HepG2 (cell line): ENCODE measurements around the gene KIRREL3. TPM values are rescaled to one million over a fixed set of nuclear protein-coding genes. Genes with fewer than 3 reads are reported as not detected.

ENCODE experiments used
- ATAC-seq: fragments of 200-7000 bp; cut with Tn5 transposase; 3 replicates; pipeline ENCODE4 v1.9.1; 2020; ENCODE audit warnings: mild to moderate bottlenecking, moderate library complexity
- BruUV-seq: library from RNA; stranded (reverse); fragments of 400-500 nt; replicated peaks from 2 replicates; lab custom pipeline; 2021; lab: Mats Ljungman, UMichigan
- CTCF ChIA-PET: fragments of 300-600 bp; formaldehyde crosslinking; extraction: SDS; loops from one replicate; lab custom pipeline; 2021; ENCODE audit warnings: low total read pairs, inconsistent platforms, low intra/inter-chr PET ratio; lab: Yijun Ruan, JAX
- POLR2A ChIA-PET: fragments of 350-600 bp; sonication (Branson Sonifier 250); formaldehyde crosslinking; loops from one replicate; lab custom pipeline; 2020; ENCODE audit warnings: antibody characterized with exemption, inconsistent platforms; lab: Yijun Ruan, JAX
- DNase-seq: peaks from one replicate; pipeline ENCODE4 v3.0.0-alpha.2; 2015; ENCODE audit warnings: low spot score
- FAIRE-seq: peaks from 3 replicates; lab custom pipeline; 2011; peaks lifted over from hg19 to GRCh38; lab: Jason Lieb, UNC
- H2AFZ ChIP-seq: one replicate; pipeline ENCODE4 v1.6.1; 2011; ENCODE audit warnings: low read length, inconsistent platforms
- H3K27ac ChIP-seq: fragments of 300-600 bp; 3 replicates; pipeline ENCODE4 v1.8.0; 2011; ENCODE audit warnings: mixed run types, mild to moderate bottlenecking, mixed read lengths, low read length, inconsistent platforms; ENCODE audit not compliant: insufficient read depth; ENCODE audit errors: extremely low read length
- H3K27me3 ChIP-seq, 2 experiments: fragments of 200-600 bp in 1 of 2; 2 replicates in 1 of 2; 3 replicates in 1 of 2; pipeline versions ENCODE4 v1.6.0 to v1.8.0; 2011; ENCODE audit warnings: low read length in 2 of 2, mild to moderate bottlenecking in 2 of 2, moderate library complexity in 2 of 2, inconsistent platforms in 1 of 2; ENCODE audit not compliant: insufficient read depth in 2 of 2, control insufficient read depth in 1 of 2
- H3K36me3 ChIP-seq, 2 experiments: fragments of 200-600 bp in 1 of 2; replicated peaks in 1 of 2; 2 replicates in 1 of 2; 3 replicates in 1 of 2; pipeline versions ENCODE4 v1.5.1 to v1.8.0; 2011; ENCODE audit warnings: low read length in 2 of 2, inconsistent platforms in 1 of 2; ENCODE audit not compliant: insufficient read depth in 2 of 2, control insufficient read depth in 1 of 2
- H3K4me1 ChIP-seq: 2 replicates; pipeline ENCODE4 v1.5.1; 2012; ENCODE audit warnings: low read length, inconsistent platforms; ENCODE audit not compliant: insufficient read depth
- H3K4me2 ChIP-seq: 2 replicates; pipeline ENCODE4 v1.6.0; 2011; ENCODE audit warnings: low read depth, low read length, inconsistent platforms
- H3K4me3 ChIP-seq, 3 experiments: fragments of 200-600 bp in 1 of 3; sonication (generic), shearing (Covaris generic) in 1 of 3; replicated peaks in 1 of 3; 2 replicates each; pipeline ENCODE4 v1.5.1; 2011 to 2016; ENCODE audit warnings: low read length in 3 of 3, inconsistent platforms in 2 of 3, low read depth in 2 of 3, mild to moderate bottlenecking in 2 of 3, control low read depth in 1 of 3, mixed read lengths in 1 of 3; ENCODE audit not compliant: insufficient read depth in 1 of 3
- H3K79me2 ChIP-seq: one replicate; pipeline ENCODE4 v1.6.1; 2011; ENCODE audit warnings: low read length, inconsistent platforms; ENCODE audit not compliant: insufficient read depth
- H3K9ac ChIP-seq: 2 replicates; pipeline ENCODE4 v1.6.0; 2011; ENCODE audit warnings: mild to moderate bottlenecking, low read depth, low read length, inconsistent platforms; ENCODE audit not compliant: insufficient read depth
- H3K9me3 ChIP-seq: 2 replicates; pipeline ENCODE4 v1.5.1; 2012; ENCODE audit warnings: mild to moderate bottlenecking, low read length
- H4K20me1 ChIP-seq: 2 replicates; pipeline ENCODE4 v1.6.0; 2011; ENCODE audit warnings: inconsistent platforms, mild to moderate bottlenecking, low read length, moderate library complexity; ENCODE audit not compliant: insufficient read depth
- CBX2 ChIP-seq, 2 experiments: fragments of 200-600 bp in 1 of 2; sonication (generic); formaldehyde crosslinking in 1 of 2; IDR thresholded peaks; 2 replicates each; pipeline versions ENCODE4 v1.7.0 to v1.8.1; 2018 to 2022; ENCODE audit warnings: low read depth in 2 of 2, low read length in 1 of 2, mild to moderate bottlenecking in 1 of 2, missing genetic modification reagents in 1 of 2
- EED ChIP-seq: sonication (generic); formaldehyde crosslinking; IDR thresholded peaks from 2 replicates; pipeline ENCODE4 v1.5.0; 2020; ENCODE audit warnings: mild to moderate bottlenecking, missing genetic modification reagents
- FOXP1 ChIP-seq, 2 experiments: fragments of 450-650 bp in 1 of 2; IDR thresholded peaks; 2 replicates each; pipeline ENCODE4 v1.6.1; 2017 to 2018; ENCODE audit warnings: antibody characterized with exemption in 1 of 2
- HIVEP1 ChIP-seq: sonication (generic); formaldehyde crosslinking; IDR thresholded peaks from 2 replicates; pipeline ENCODE4 v1.4.0; 2020; ENCODE audit warnings: mild to moderate bottlenecking, missing genetic modification reagents
- MEF2D ChIP-seq: sonication (generic); formaldehyde crosslinking; IDR thresholded peaks from 2 replicates; pipeline ENCODE4 v1.5.1; 2020; ENCODE audit warnings: mild to moderate bottlenecking, missing genetic modification reagents
- MTA3 ChIP-seq: sonication (generic); formaldehyde crosslinking; IDR thresholded peaks from 2 replicates; pipeline ENCODE4 v1.4.0; 2020; ENCODE audit warnings: missing genetic modification reagents
- MTF1 ChIP-seq: sonication (generic); formaldehyde crosslinking; IDR thresholded peaks from 2 replicates; pipeline ENCODE4 v1.5.0; 2020; ENCODE audit warnings: missing genetic modification reagents
- PHB2 ChIP-seq: fragments of 450-650 bp; IDR thresholded peaks from 2 replicates; pipeline ENCODE4 v1.6.1; 2018; ENCODE audit not compliant: partially characterized antibody
- POLR2A ChIP-seq, 2 experiments: IDR thresholded peaks; 2 replicates each; pipeline ENCODE4 v1.6.1; 2011; ENCODE audit warnings: low read depth in 2 of 2, low read length in 2 of 2, mild to moderate bottlenecking in 1 of 2, moderate library complexity in 1 of 2; ENCODE audit not compliant: insufficient read depth in 1 of 2
- SMARCC2 ChIP-seq: fragments of 450-650 bp; IDR thresholded peaks from 2 replicates; pipeline ENCODE4 v1.6.1; 2017; ENCODE audit warnings: antibody characterized with exemption, mild to moderate bottlenecking
- SPEN ChIP-seq: sonication (generic); formaldehyde crosslinking; IDR thresholded peaks from 2 replicates; pipeline ENCODE4 v1.5.1; 2020; ENCODE audit warnings: low read depth, mild to moderate bottlenecking, missing genetic modification reagents
- ZFP36L1 ChIP-seq: sonication (generic); formaldehyde crosslinking; IDR thresholded peaks from 2 replicates; pipeline ENCODE4 v1.8.0; 2022; ENCODE audit warnings: mild to moderate bottlenecking, missing genetic modification reagents, moderate library complexity
- ZMYM3 ChIP-seq: sonication (generic); formaldehyde crosslinking; IDR thresholded peaks from 2 replicates; pipeline ENCODE4 v1.5.1; 2020; ENCODE audit warnings: mild to moderate bottlenecking, missing genetic modification reagents
- ZNF598 ChIP-seq: sonication (generic); formaldehyde crosslinking; IDR thresholded peaks from 2 replicates; pipeline ENCODE4 v1.5.1; 2020; ENCODE audit warnings: mild to moderate bottlenecking, missing genetic modification reagents, borderline replicate concordance
- ZNF891 ChIP-seq: sonication (generic); formaldehyde crosslinking; IDR thresholded peaks from 2 replicates; pipeline ENCODE4 v1.5.0; 2020; ENCODE audit warnings: mild to moderate bottlenecking, missing genetic modification reagents
- ZXDC ChIP-seq: sonication (generic); formaldehyde crosslinking; IDR thresholded peaks from 2 replicates; pipeline ENCODE4 v1.5.0; 2020; ENCODE audit warnings: mild to moderate bottlenecking, missing genetic modification reagents
- WGBS: methylation state at CpG from one replicate; pipeline ENCODE4 v1.1.6; 2017; ENCODE audit warnings: low lambda C conversion rate; 5-methylcytosine and 5-hydroxymethylcytosine counted together
- in situ Hi-C: cut with HindIII; loops from 2 replicates; pipeline ENCODE4 v1.10.0; 2017; ENCODE audit warnings: low pct_unique_long_range_greater_than_20kb; ENCODE audit not compliant: extremely low pct_ligation_motif_present
- intact Hi-C: fragments of 100-400 bp; cut with micrococcal nuclease; formaldehyde crosslinking; loops from one replicate; pipeline ENCODE4 v1.10.0; 2022; ENCODE audit not compliant: unreplicated experiment
- polyA plus RNA-seq, 8 experiments: library from polyadenylated mRNA; depleted of rRNA in 3 of 8; stranded (reverse) in 7 of 8; unstranded in 1 of 8; fragments of >200 nt; fragmentation: Illumina TruSeq in 4 of 8; extraction: Trizol in 4 of 8; gene quantifications; 2 replicates each; pipeline versions ENCODE4 v1.2.1 to v1.2.3, GENCODE V29; 2011 to 2016; ENCODE audit warnings: low read depth in 4 of 8, missing spikeins in 1 of 8, mixed read lengths in 1 of 8; ENCODE audit not compliant: insufficient read depth in 1 of 8
- total RNA-seq, 5 experiments: library from RNA; depleted of rRNA; stranded (reverse); fragments of >200 nt; fragmentation: Illumina TruSeq; extraction: Trizol; gene quantifications; 2 replicates each; pipeline ENCODE4 v1.2.3, GENCODE V29; 2016; ENCODE audit warnings: low read depth in 1 of 5
- TF ChIP-seq, protein P1 (sequence below): IDR thresholded peaks from 2 replicates; pipeline ENCODE4 v1.6.1; 2016; ENCODE audit warnings: low read depth, missing genetic modification reagents, missing compliant biosample characterization

Gene KIRREL3
- total and polyA plus RNA-seq, 2 of the 13 experiments (the other 11 are each of a cell fraction or from before 2014, with no cell fraction given): not detected

GRCh38 chr11:126413843-126414405 is 586.6 kb downstream of the KIRREL3 start:
- WGBS: no CpG with 5 or more reads among the region's 9 CpGs

More at GRCh38 chr11:126413843-126414405, 586.6 kb downstream of the KIRREL3 start:
- TF ChIP-seq SMARCC2 (no peak), ZFP36L1 (CRISPR knock-in tag) (no peak), EED (CRISPR knock-in tag) (no peak), ZNF891 (no peak), HIVEP1 (CRISPR knock-in tag) (no peak), MEF2D (CRISPR knock-in tag) (no peak), POLR2A (IDR thresholded peaks at IDR 0.05; ENCODE audit: insufficient read depth in 1 of 2, low read depth in 2 of 2, low read length in 2 of 2) (no peak), ZMYM3 (CRISPR knock-in tag) (no peak), PHB2 (no peak), FOXP1 (IDR thresholded peaks at IDR 0.05) (no peak), FOXP1 (CRISPR knock-in tag; IDR thresholded peaks at IDR 0.05) (no peak), SPEN (CRISPR knock-in tag) (no peak), ZNF598 (CRISPR knock-in tag) (no peak), ZXDC (CRISPR knock-in tag) (no peak), MTF1 (no peak), MTA3 (CRISPR knock-in tag) (no peak), CBX2 (IDR thresholded peaks at IDR 0.05; ENCODE audit: low read depth, low read length) (no peak), CBX2 (CRISPR knock-in tag; IDR thresholded peaks at IDR 0.05; ENCODE audit: low read depth) (no peak)
- TF ChIP-seq, protein P1, sequence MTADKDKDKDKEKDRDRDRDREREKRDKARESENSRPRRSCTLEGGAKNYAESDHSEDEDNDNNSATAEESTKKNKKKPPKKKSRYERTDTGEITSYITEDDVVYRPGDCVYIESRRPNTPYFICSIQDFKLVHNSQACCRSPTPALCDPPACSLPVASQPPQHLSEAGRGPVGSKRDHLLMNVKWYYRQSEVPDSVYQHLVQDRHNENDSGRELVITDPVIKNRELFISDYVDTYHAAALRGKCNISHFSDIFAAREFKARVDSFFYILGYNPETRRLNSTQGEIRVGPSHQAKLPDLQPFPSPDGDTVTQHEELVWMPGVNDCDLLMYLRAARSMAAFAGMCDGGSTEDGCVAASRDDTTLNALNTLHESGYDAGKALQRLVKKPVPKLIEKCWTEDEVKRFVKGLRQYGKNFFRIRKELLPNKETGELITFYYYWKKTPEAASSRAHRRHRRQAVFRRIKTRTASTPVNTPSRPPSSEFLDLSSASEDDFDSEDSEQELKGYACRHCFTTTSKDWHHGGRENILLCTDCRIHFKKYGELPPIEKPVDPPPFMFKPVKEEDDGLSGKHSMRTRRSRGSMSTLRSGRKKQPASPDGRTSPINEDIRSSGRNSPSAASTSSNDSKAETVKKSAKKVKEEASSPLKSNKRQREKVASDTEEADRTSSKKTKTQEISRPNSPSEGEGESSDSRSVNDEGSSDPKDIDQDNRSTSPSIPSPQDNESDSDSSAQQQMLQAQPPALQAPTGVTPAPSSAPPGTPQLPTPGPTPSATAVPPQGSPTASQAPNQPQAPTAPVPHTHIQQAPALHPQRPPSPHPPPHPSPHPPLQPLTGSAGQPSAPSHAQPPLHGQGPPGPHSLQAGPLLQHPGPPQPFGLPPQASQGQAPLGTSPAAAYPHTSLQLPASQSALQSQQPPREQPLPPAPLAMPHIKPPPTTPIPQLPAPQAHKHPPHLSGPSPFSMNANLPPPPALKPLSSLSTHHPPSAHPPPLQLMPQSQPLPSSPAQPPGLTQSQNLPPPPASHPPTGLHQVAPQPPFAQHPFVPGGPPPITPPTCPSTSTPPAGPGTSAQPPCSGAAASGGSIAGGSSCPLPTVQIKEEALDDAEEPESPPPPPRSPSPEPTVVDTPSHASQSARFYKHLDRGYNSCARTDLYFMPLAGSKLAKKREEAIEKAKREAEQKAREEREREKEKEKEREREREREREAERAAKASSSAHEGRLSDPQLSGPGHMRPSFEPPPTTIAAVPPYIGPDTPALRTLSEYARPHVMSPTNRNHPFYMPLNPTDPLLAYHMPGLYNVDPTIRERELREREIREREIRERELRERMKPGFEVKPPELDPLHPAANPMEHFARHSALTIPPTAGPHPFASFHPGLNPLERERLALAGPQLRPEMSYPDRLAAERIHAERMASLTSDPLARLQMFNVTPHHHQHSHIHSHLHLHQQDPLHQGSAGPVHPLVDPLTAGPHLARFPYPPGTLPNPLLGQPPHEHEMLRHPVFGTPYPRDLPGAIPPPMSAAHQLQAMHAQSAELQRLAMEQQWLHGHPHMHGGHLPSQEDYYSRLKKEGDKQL: no peak
- Histone ChIP-seq H3K9ac (no peak overlapping the region), H3K27ac (no peak overlapping the region), H3K4me1 (no peaks in the 10 kb centered on the region), H3K9me3 (no peaks in the 10 kb centered on the region), H3K4me3 (no peak overlapping the region), H3K79me2 (no peaks in the 10 kb centered on the region), H4K20me1 (no peaks in the 10 kb centered on the region), H3K36me3 (peaks cover 8 to 50% of the 10 kb centered on the region in 2 experiments; a peak in 4 of 5 replicates), H3K27me3 (no peaks in the 10 kb centered on the region), H3K4me2 (no peak overlapping the region), H2AFZ (no peak overlapping the region)
- no TSS peak for BruUV-seq
- intact Hi-C loops (no loop called here), in situ Hi-C loops (no loop called here)
- FAIRE-seq (no peak), ATAC-seq (no peak), DNase-seq (no peak)
- CTCF ChIA-PET: no interaction called here
- POLR2A ChIA-PET: no interaction called here
